Naive thymus-derived CD4-positive, alpha-beta T cell (primary cell): ENCODE measurements around the gene C3AR1. TPM values are rescaled to one million over a fixed set of nuclear protein-coding genes. Genes with fewer than 3 reads are reported as not detected.

Experiments
- ATAC-seq: fragments of 150-1000 bp; cut with Tn5 transposase; 2 replicates; pipeline ENCODE4 v1.10.0; 2021; ENCODE audit warnings: mild to moderate bottlenecking, moderate library complexity
- CTCF ChIA-PET: fragments of 350-600 bp; sonication (Branson Sonifier 250); formaldehyde crosslinking; loops from one replicate; lab custom pipeline; 2021; ENCODE audit warnings: antibody characterized with exemption; lab: Charles Lee
- POLR2A ChIA-PET: fragments of 350-600 bp; sonication (Branson Sonifier 250); formaldehyde crosslinking; loops from one replicate; lab custom pipeline; 2021; ENCODE audit warnings: antibody characterized with exemption, inconsistent platforms; lab: Charles Lee
- DNase-seq, 9 donors: peaks; one replicate each; pipeline versions ENCODE4 v3.0.0 to v3.0.0-alpha.2; 2020 to 2022; ENCODE audit warnings: mixed read lengths in 1 of 9
- H3K27ac ChIP-seq: one replicate; pipeline ENCODE4 v1.7.0; 2013; ENCODE audit warnings: mild to moderate bottlenecking, low read depth, low read length, moderate library complexity
- H3K27me3 ChIP-seq, 2 donors: one replicate each; pipeline ENCODE4 v1.7.0; 2013; ENCODE audit warnings: low read length in 2 of 2, mild to moderate bottlenecking in 2 of 2, moderate library complexity in 2 of 2; ENCODE audit not compliant: control insufficient read depth in 2 of 2, insufficient read depth in 2 of 2
- H3K36me3 ChIP-seq, 3 experiments: 1 replicate in 2 of 3; 2 replicates in 1 of 3; pipeline ENCODE4 v1.7.0; 2013; ENCODE audit warnings: low read length in 3 of 3, mild to moderate bottlenecking in 3 of 3, moderate library complexity in 1 of 3; ENCODE audit not compliant: insufficient read depth in 3 of 3, control insufficient read depth in 2 of 3
- H3K4me1 ChIP-seq, 2 donors: one replicate each; pipeline ENCODE4 v1.7.0; 2013; ENCODE audit warnings: low read length in 2 of 2, mild to moderate bottlenecking in 2 of 2, moderate library complexity in 1 of 2; ENCODE audit not compliant: control insufficient read depth in 2 of 2, insufficient read depth in 2 of 2
- H3K4me3 ChIP-seq: 2 replicates; pipeline ENCODE4 v1.7.0; 2013; ENCODE audit warnings: mild to moderate bottlenecking, low read length
- H3K9me3 ChIP-seq, 3 experiments: 1 replicate in 2 of 3; 2 replicates in 1 of 3; pipeline ENCODE4 v1.7.0; 2013; ENCODE audit warnings: low read length in 3 of 3; ENCODE audit not compliant: control insufficient read depth in 2 of 3
- H3K27ac Mint-ChIP-seq, 9 donors: one replicate each; pipeline ENCODE4 v1.8.0; 2020 to 2022; ENCODE audit warnings: mixed read lengths in 9 of 9, mild to moderate bottlenecking in 8 of 9, moderate library complexity in 5 of 9, inconsistent platforms in 2 of 9
- H3K27me3 Mint-ChIP-seq, 5 donors: one replicate each; pipeline ENCODE4 v1.8.0; 2021 to 2022; ENCODE audit warnings: mixed read lengths in 5 of 5, mild to moderate bottlenecking in 1 of 5
- H3K36me3 Mint-ChIP-seq, 5 donors: one replicate each; pipeline ENCODE4 v1.8.0; 2020 to 2022; ENCODE audit warnings: mixed read lengths in 5 of 5, mild to moderate bottlenecking in 3 of 5, inconsistent platforms in 1 of 5
- H3K4me1 Mint-ChIP-seq, 7 donors: one replicate each; pipeline ENCODE4 v1.8.0; 2020 to 2022; ENCODE audit warnings: mixed read lengths in 7 of 7, mild to moderate bottlenecking in 3 of 7, inconsistent platforms in 1 of 7
- H3K4me3 Mint-ChIP-seq, 10 donors: one replicate each; pipeline ENCODE4 v1.8.0; 2020 to 2022; ENCODE audit warnings: mild to moderate bottlenecking in 10 of 10, mixed read lengths in 10 of 10, moderate library complexity in 6 of 10, inconsistent platforms in 2 of 10
- H3K9me3 Mint-ChIP-seq, 11 donors: one replicate each; pipeline ENCODE4 v1.8.0; 2020 to 2022; ENCODE audit warnings: mixed read lengths in 11 of 11, mild to moderate bottlenecking in 4 of 11, inconsistent platforms in 1 of 11, moderate library complexity in 1 of 11
- intact Hi-C, 2 donors: fragments of 100-400 bp; cut with micrococcal nuclease; formaldehyde crosslinking; loops; one replicate each; pipeline ENCODE4 v1.15.1; 2023
- polyA plus RNA-seq, 2 donors: library from polyadenylated mRNA; unstranded; fragments of 300-500 nt; fragmentation: Illumina TruSeq; gene quantifications; one replicate each; pipeline ENCODE4 v1.2.3, GENCODE V29; 2021
- total RNA-seq, 6 experiments: library from RNA in 5 of 6; stranded (reverse) in 5 of 6; gene quantifications; 1 replicate in 5 of 6; 2 replicates in 1 of 6; pipeline ENCODE4 v1.2.3 and lab custom pipeline; 2021 to 2026

Gene C3AR1
- total and polyA plus RNA-seq, 7 experiments from 2014 or later, result 0.54 to 12.7 (median 2.7) TPM

DNA sequence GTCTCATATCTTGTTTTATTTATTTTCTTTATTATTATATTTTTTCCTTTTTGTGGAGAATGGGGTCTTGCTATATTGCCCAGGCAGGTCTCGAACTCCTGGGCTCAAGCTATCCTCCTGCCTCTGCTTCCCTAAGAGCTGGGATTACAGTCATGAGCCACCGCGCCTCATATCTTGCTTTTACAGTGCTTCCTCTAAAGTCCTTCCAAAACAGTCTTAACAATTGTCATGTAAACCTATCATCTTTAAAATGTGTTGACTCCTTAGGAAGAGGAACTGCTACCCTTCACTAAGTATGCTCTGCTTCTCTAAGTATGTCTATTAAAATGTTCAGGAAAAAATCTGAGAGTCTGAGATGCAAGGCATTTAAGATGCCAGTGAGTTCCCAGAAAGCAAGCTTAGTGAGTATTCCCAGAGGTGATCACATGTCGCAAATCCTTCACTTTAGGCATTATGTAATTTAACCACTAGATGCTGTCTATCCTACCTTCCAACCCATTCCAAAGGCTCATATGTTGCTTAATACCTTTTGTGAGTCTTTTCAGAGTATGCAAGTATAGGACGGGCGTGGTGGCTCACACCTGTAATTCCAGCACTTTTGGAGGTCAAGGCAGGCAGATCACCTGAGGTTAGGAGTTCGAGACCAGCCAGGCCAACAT lies 53.4 kb downstream of the C3AR1 start:
- H3K4me1 ChIP-seq, result no peaks in the 10 kb centered on the region
- ChIA-PET POLR2A (no interaction called here), CTCF (no interaction called here)
- H3K4me3 ChIP-seq, result no peak overlapping the region
- DNase-seq, result no peak
- no peak overlapping the region for H3K27ac ChIP-seq
- H3K36me3 ChIP-seq, result no peaks in the 10 kb centered on the region
- Mint-ChIP-seq H3K4me1 (peaks cover 0 to 2% (median 0%) of the 10 kb centered on the region in 7 donors), H3K4me3 (no peak overlapping the region), H3K27me3 (peaks cover 25 to 51% (median 30%) of the 10 kb centered on the region in 5 donors), H3K9me3 (no peaks in the 10 kb centered on the region), H3K27ac (no peak overlapping the region), H3K36me3 (no peaks in the 10 kb centered on the region)
- no peak for ATAC-seq
- H3K9me3 ChIP-seq, result no peaks in the 10 kb centered on the region
- peaks cover 0 to 5% of the 10 kb centered on the region in 2 donors for H3K27me3 ChIP-seq
- intact Hi-C loops, result no loop called here

DNA sequence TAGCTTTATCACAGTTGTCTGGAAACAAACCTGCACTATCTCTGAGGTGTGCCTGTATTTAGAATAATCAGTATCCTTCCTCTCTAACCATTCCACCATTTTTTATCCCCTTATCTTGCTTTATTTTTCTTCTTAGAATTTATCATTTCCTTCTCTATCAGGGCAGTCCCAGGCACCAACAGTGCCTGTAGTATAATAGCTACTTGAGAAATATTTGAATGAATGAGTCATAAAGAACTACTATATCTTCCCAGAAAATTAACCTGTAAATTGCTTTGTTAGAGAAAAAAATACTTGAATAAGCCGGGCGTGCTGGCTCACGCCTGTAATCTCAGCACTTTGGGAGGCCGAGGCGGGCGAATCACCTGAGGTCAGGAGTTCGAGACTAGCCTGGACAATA lies 54.8 kb downstream of the C3AR1 start:
- H3K36me3 Mint-ChIP-seq, result no peaks in the 10 kb centered on the region
- Histone ChIP-seq H3K4me1 (no peaks in the 10 kb centered on the region), H3K9me3 (no peaks in the 10 kb centered on the region), H3K27me3 (no peaks in the 10 kb centered on the region), H3K27ac (no peak overlapping the region), H3K4me3 (no peak overlapping the region), H3K36me3 (no peaks in the 10 kb centered on the region)
- H3K27me3 Mint-ChIP-seq, result peaks cover 15 to 45% (median 20%) of the 10 kb centered on the region in 5 donors
- DNase-seq (no peak), ATAC-seq (no peak)
- ChIA-PET CTCF (no interaction called here), POLR2A (no interaction called here)
- no peak overlapping the region for H3K27ac Mint-ChIP-seq
- H3K4me3 Mint-ChIP-seq, result no peak overlapping the region
- H3K4me1 Mint-ChIP-seq, result peaks cover 0 to 2% (median 0%) of the 10 kb centered on the region in 7 donors
- no peaks in the 10 kb centered on the region for H3K9me3 Mint-ChIP-seq
- intact Hi-C loops, result no loop called here

Other genes starting within 250 kb of the C3AR1 start
- gene SLC2A14, start 193.4 kb downstream of the C3AR1 start, total RNA-seq, result 1 to 10 TPM in 3 of 5 experiments, under 1 TPM in 2; 0.15 to 4.3 (median 1.9) TPM
- under 1 TPM in 1 of 2 donors, not detected in 1; 0.54 TPM for gene SLC2A14, start 193.4 kb downstream of the C3AR1 start, polyA plus RNA-seq
- gene SLC2A3, start 130.2 kb downstream of the C3AR1 start, total RNA-seq, result 100 to 1,000 TPM; 110 to 830 (median 488) TPM
- 100 to 1,000 TPM in 1 of 2 donors, 10 to 100 TPM in 1; 61.9 to 126 TPM for gene SLC2A3, start 130.2 kb downstream of the C3AR1 start, polyA plus RNA-seq
- gene FOXJ2, start 33.6 kb downstream of the C3AR1 start, total RNA-seq, result 10 to 100 TPM; 19.8 to 30.2 (median 28.9) TPM
- gene FOXJ2, start 33.6 kb downstream of the C3AR1 start, polyA plus RNA-seq, result 10 to 100 TPM; 11.2 to 15.5 TPM
- gene NECAP1, start 15.9 kb upstream of the C3AR1 start, total RNA-seq, result 10 to 100 TPM; 41.8 to 92.0 (median 56.7) TPM
- 10 to 100 TPM; 22.5 to 23.9 TPM for gene NECAP1, start 15.9 kb upstream of the C3AR1 start, polyA plus RNA-seq
- 10 to 100 TPM in 1 of 5 experiments, 1 to 10 TPM in 2, under 1 TPM in 2; 0.30 to 25.8 (median 1.3) TPM for gene CLEC4A, start 57.3 kb upstream of the C3AR1 start, total RNA-seq
- 1 to 10 TPM in 1 of 2 donors, under 1 TPM in 1; 0.59 to 2.1 TPM for gene CLEC4A, start 57.3 kb upstream of the C3AR1 start, polyA plus RNA-seq
- under 1 TPM in 1 of 5 experiments, not detected in 4; 0.12 TPM for gene ZNF705A, start 90.7 kb upstream of the C3AR1 start, total RNA-seq
- not detected for gene ZNF705A, start 90.7 kb upstream of the C3AR1 start, polyA plus RNA-seq
- gene FAM90A1, start 161.3 kb upstream of the C3AR1 start, total RNA-seq, result under 1 TPM in 3 of 5 experiments, not detected in 2; 0.15 to 0.59 (median 0.37) TPM
- not detected for gene FAM90A1, start 161.3 kb upstream of the C3AR1 start, polyA plus RNA-seq